Muscle layer of colon (tissue), 2 donors: ENCODE data around the gene KMT2A.
"Not testable (repeated sequence)": the region's sequence is repeated elsewhere in the genome, so short reads cannot be mapped to it uniquely, and the experiment has no call there.

Experiments used
- H3K27ac ChIP-seq: one replicate; pipeline ENCODE4 v1.7.0; 2013; ENCODE audit warnings: low read depth, mild to moderate bottlenecking, low read length, moderate library complexity
- H3K27me3 ChIP-seq, 2 donors: one replicate each; pipeline ENCODE4 v1.7.0; 2013; ENCODE audit warnings: low read length in 2 of 2, mild to moderate bottlenecking in 2 of 2; ENCODE audit not compliant: insufficient read depth in 2 of 2, control insufficient read depth in 1 of 2
- H3K36me3 ChIP-seq: one replicate; pipeline ENCODE4 v1.7.0; 2013; ENCODE audit warnings: mild to moderate bottlenecking, low read length; ENCODE audit not compliant: insufficient read depth
- H3K4me1 ChIP-seq: one replicate; pipeline ENCODE4 v1.7.0; 2013; ENCODE audit warnings: mild to moderate bottlenecking, low read length; ENCODE audit not compliant: insufficient read depth
- H3K4me3 ChIP-seq, 2 donors: one replicate each; pipeline ENCODE4 v1.7.0; 2013; ENCODE audit warnings: low read length in 2 of 2, low read depth in 1 of 2, mild to moderate bottlenecking in 1 of 2, moderate library complexity in 1 of 2
- H3K9ac ChIP-seq: one replicate; pipeline ENCODE4 v1.7.0; 2013; ENCODE audit warnings: low read length
- H3K9me3 ChIP-seq: one replicate; pipeline ENCODE4 v1.7.0; 2013; ENCODE audit warnings: mild to moderate bottlenecking, low read length
- donor health status: abdominal sarcoma.
- donor health status: Adenocarcinoma of cecum.

KMT2A gene

DNA sequence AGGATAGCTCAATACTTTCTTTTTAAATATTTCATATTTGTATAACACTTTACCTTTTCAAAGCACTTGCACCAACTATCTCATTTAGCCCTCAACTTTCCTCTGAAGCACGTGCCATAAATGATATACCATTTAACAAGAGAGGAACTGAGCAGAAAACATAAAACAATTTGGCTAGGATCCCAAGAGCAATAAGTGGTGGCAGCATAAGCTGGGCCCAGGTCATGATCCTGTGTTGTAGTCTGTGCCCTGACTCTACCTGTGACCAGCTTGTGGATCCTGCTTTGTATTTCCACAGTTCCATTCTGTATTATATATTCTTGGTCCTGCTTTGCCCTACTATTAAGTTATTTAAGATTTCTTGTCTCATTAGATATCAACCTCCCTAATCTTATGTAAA, 23.4 kb upstream of the KMT2A start:
- H3K9ac ChIP-seq = no peak overlapping the region
- H3K4me3 ChIP-seq = no peak overlapping the region
- H3K4me1 ChIP-seq = peaks cover 14% of the 10 kb centered on the region
- no peaks in the 10 kb centered on the region for H3K9me3 ChIP-seq
- H3K27me3 ChIP-seq = no peaks in the 10 kb centered on the region
- H3K36me3 ChIP-seq = peaks cover 23% of the 10 kb centered on the region
- H3K27ac ChIP-seq = no peak overlapping the region

DNA sequence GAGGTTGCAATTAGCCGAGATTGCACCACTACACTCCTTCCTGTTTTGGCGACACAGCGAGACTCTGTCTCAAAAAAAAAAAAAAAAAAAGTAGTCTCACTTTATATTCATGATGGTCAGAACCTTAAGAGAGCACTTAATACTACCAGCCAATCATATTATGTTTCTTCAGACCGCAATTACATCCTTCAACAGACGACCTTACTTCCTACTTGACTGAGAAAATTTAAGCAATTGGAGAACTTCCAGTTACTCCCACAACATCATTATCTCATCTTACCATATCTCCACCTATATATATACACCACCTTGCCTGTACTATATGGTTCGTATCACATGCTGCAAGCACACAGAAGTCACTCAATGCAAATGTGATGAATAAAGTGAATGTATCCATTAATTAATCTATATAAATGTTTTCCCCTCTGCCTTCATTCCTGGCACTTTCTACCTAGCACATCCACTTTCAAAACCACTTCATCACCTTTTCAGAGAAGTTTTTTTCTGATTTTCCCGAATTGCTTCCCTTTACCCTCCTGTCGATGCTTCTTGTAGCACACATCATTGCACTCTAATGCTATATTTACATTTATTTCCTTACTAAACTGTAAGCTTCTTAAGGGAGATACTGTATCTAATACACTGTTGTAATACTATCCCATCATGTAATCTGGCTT, 21.1 kb upstream of the KMT2A start:
- H3K4me3 ChIP-seq = no peak overlapping the region
- no peaks in the 10 kb centered on the region for H3K9me3 ChIP-seq
- peaks cover 14% of the 10 kb centered on the region for H3K4me1 ChIP-seq
- H3K27ac ChIP-seq = no peak overlapping the region
- no peaks in the 10 kb centered on the region for H3K27me3 ChIP-seq
- H3K9ac ChIP-seq = no peak overlapping the region
- H3K36me3 ChIP-seq = peaks cover 12% of the 10 kb centered on the region

DNA sequence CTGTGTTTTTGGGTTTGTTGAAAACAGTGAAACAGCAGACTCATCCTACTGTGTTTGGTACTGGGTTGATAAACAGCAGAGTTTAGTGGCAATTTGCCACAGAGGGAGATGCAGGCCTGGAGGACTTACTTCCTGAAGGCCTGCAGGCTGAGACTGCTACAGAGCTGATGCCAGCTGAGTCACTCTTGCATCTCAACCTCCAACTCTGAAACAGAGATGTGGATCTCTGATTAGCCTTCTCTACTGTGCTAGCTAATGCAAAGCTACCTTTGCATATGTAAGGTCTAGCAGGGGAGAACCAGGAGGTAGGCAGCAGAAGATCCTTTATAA, 20.6 kb upstream of the KMT2A start:
- Histone ChIP-seq H3K4me3 (no peak overlapping the region), H3K27ac (no peak overlapping the region), H3K4me1 (peaks cover 14% of the 10 kb centered on the region), H3K9ac (no peak overlapping the region), H3K27me3 (no peaks in the 10 kb centered on the region), H3K9me3 (no peaks in the 10 kb centered on the region), H3K36me3 (peaks cover 8% of the 10 kb centered on the region)

DNA sequence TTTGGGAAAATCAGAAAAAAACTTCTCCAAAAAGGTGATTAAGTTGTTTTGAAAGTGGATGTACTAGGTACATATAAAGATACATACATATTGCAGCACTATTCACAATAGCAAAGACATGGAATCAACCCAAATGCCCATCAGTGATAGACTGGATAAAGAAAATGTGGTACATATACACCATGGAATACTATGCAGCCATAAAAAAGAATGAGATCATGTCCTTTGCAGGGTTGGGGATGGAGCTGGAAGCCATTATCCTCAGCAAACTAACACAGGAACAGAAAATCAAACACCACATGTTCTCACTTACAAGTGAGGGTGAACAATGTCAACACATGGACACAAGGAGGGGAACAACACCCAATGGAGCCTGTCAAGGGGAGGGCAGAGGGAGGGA, 19.4 kb upstream of the KMT2A start:
- not testable (repeated sequence) for H3K27ac ChIP-seq, H3K27me3 ChIP-seq, H3K9me3 ChIP-seq, H3K36me3 ChIP-seq, H3K4me3 ChIP-seq, H3K9ac ChIP-seq
- peaks cover 14% of the 10 kb centered on the region for H3K4me1 ChIP-seq

DNA sequence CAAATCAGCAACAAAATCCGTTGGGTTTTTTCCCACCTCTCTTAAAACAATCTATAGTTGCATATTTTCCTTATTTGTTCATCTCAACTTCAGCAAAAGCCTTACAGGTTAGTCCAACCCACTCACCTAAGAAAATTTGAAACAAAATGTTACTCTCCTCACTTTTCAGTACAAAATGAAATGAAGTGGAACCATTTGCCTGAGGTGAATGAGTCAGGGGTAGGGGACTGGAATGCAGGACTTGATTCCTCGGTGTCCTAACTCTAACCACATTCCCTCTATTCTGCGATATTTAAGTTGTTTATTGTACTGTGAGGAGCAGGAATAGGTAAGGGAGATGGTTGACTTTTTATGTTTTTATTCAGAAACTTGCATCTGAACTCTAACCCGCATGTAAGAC, 18.5 kb upstream of the KMT2A start:
- Histone ChIP-seq H3K27me3 (no peaks in the 10 kb centered on the region), H3K9ac (no peak overlapping the region), H3K4me3 (no peak overlapping the region), H3K27ac (no peak overlapping the region), H3K4me1 (peaks cover 14% of the 10 kb centered on the region), H3K9me3 (no peaks in the 10 kb centered on the region), H3K36me3 (peaks cover 8% of the 10 kb centered on the region)

DNA sequence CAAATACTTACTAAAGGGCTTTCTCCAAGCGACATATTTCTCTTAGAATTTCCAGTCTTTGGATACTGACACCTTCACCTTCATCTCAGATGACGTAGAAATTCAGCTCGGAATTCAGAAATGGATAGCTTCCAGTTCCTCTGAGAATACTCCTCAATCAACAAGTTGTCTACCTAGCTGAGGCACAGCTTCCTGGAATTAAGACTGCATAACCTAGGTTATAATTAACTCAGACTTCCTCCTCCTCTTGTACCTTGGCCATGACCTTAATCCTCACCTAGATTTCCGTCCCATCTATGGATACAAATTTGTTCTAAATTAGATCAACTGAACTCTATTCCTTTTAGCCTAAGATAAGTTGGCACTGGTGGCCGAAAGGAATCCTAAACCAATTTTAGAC, 17.5 kb upstream of the KMT2A start:
- Histone ChIP-seq H3K27ac (no peak overlapping the region), H3K36me3 (peaks cover 8% of the 10 kb centered on the region), H3K4me1 (peaks cover 14% of the 10 kb centered on the region), H3K9me3 (no peaks in the 10 kb centered on the region), H3K4me3 (no peak overlapping the region), H3K27me3 (no peaks in the 10 kb centered on the region), H3K9ac (no peak overlapping the region)

DNA sequence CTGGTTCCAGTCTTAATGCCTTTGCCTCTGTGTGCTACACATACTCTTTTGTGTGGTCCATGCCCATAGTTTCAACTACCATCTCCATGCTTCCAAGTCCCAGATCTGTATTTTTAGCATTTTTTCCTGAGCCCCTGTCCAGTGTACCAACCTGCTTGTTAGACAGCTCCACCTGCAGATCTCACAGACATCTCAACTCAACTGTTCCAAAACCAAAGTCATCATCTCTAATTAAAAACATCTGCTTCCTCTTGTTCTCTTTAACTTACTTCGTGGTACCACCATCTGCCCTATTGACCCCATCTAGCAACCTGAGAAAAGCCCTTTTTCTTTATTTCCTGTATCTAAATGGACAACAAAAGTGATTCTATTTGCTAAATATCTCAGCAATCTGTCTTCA, 8.6 kb upstream of the KMT2A start:
- Histone ChIP-seq H3K9ac (no peak overlapping the region), H3K4me1 (no peaks in the 10 kb centered on the region), H3K27me3 (no peaks in the 10 kb centered on the region), H3K36me3 (no peaks in the 10 kb centered on the region), H3K9me3 (no peaks in the 10 kb centered on the region), H3K4me3 (no peak overlapping the region), H3K27ac (no peak overlapping the region)

DNA sequence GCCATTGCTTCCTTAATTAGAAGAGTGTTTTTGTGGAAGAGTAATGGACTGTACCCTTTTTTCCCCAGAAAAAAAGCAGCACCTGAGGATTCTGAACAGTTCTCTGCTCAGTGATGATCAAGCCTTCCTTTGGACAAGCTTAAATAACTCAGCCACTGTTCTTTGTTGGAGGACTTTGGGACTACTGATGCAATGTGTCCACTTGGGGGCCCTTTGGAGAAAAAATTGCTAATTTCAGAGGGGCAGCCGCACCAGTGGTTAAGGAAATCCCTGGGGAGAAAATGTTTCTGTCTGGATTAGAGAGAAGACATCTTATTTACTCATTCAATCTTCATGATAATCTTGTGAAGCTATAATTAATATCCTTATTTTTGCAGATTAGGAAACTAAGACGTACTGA, 5.3 kb upstream of the KMT2A start:
- Histone ChIP-seq H3K27me3 (no peaks in the 10 kb centered on the region), H3K4me1 (peaks cover 6% of the 10 kb centered on the region), H3K9ac (no peak overlapping the region), H3K4me3 (no peak overlapping the region), H3K36me3 (no peaks in the 10 kb centered on the region), H3K9me3 (no peaks in the 10 kb centered on the region), H3K27ac (no peak overlapping the region)

DNA sequence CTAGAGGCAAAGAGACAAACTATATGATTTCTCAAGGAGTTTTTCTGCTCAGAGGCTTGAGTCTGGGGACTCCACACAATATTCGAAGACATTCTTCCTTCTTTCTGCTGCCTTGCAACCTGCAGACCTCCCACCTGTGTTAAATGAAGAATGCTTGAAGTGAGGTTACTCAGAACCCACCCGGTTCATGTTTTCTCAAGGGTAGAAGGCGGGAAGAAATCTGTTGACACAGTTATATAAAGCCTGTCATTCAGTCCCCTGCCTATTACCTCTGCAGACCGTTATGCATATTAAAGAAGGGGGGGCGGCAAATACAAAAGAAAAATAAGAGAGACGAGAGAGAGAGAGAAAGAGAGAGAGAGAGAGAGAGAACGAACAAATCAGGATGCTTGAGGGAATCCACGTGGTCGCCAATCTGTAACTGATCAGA, 2.2 kb upstream of the KMT2A start:
- H3K9me3 ChIP-seq = no peaks in the 10 kb centered on the region
- H3K27ac ChIP-seq = no peak overlapping the region
- H3K9ac ChIP-seq = no peak overlapping the region
- H3K36me3 ChIP-seq = no peaks in the 10 kb centered on the region
- H3K4me1 ChIP-seq = peaks cover 22% of the 10 kb centered on the region
- H3K27me3 ChIP-seq = no peaks in the 10 kb centered on the region
- H3K4me3 ChIP-seq = peak overlapping the region; percentile 79 to 92

DNA sequence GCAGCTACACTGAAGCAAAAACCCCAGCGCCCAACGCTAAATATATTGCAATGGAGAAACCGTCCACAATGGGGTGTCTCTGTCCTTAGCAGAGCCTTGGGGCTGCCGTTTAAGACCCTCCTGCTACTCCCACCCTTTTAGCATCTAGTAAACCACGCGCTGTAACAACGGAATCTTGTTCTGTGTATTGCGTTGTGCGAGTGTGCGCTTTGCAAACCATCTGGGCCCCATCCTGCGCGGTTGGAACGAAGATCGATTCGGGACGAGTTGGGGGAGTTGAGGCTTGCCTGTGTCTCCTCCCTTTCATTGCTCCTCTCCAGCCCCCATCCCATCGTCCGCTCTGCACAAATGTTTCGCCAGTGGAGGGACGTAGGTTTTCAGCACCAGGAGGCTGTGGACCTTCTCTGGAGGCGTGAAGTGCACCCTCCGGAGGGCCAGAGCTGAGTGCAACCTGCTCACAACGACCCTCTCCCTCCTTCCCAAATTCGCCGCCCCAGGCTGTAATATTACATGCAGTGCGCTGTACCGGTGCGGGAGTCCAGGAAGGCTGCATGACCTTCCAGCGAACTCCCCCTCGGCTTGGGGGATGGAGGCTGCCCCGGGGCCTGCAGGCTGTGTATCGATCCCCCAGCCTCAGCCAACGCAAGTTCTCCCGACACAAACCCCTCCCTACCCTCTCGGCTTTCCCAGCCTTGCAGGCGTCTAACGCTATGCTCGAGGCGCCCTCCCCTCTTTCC, 1.6 kb upstream of the KMT2A start:
- Histone ChIP-seq H3K4me3 (peak overlapping the region; percentile 79 to 92), H3K9ac (no peak overlapping the region), H3K27ac (peak overlapping the region; percentile 89), H3K9me3 (no peaks in the 10 kb centered on the region), H3K36me3 (no peaks in the 10 kb centered on the region), H3K27me3 (no peaks in the 10 kb centered on the region), H3K4me1 (peaks cover 28% of the 10 kb centered on the region)

DNA sequence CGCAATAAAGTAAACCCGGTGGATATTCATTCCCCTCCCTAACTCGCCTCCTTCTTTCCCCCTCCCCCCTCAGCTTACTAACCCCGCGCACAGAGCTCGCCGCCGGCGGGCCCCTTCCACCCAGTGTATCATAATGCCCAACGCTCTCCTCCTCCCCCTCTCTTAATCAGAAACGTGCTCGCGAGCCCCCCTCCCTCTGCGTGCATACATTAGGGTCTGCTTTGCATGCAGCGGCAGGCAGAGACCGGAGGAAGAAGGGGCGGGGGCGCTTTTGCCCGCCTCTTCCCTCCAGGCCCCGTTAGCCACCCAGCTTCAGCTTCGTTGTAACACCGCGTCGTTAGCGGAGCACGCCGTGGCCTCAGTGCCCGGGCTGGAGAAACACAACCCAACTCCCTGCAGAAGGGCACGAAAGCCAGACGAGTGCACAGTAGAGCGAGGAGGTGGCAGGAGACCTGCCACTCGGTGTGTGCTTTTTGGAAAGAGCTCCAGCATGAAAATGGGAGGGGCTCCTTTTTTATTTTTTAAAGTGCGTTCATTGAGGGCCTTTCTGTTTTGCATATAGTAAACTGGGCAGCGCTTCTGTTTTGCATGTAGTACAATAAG, 901 bp upstream of the KMT2A start:
- Histone ChIP-seq H3K9me3 (no peaks in the 10 kb centered on the region), H3K4me1 (peaks cover 35% of the 10 kb centered on the region), H3K36me3 (no peaks in the 10 kb centered on the region), H3K27me3 (no peaks in the 10 kb centered on the region), H3K4me3 (peak overlapping the region; percentile 79 to 92), H3K9ac (no peak overlapping the region), H3K27ac (peak overlapping the region; percentile 89)
